GM10266 (cell line): Measurements from ENCODE around the gene OR2A5.

Experiments used
- DNase-seq: peaks from one replicate; pipeline ENCODE4 v3.0.0; 2012; ENCODE audit errors: extremely low spot score
- CTCF ChIP-seq: IDR thresholded peaks from 2 replicates; pipeline ENCODE4 v1.5.1; 2012; ENCODE audit warnings: mild to moderate bottlenecking, low read depth; ENCODE audit not compliant: control insufficient read depth, insufficient read depth; ENCODE audit errors: missing control alignments

The OR2A5 gene

GRCh38 chr7:144090667-144091066 lies 41.9 kb downstream of the OR2A5 start:
- no peak for DNase-seq
- TF ChIP-seq CTCF: no peak

DNA sequence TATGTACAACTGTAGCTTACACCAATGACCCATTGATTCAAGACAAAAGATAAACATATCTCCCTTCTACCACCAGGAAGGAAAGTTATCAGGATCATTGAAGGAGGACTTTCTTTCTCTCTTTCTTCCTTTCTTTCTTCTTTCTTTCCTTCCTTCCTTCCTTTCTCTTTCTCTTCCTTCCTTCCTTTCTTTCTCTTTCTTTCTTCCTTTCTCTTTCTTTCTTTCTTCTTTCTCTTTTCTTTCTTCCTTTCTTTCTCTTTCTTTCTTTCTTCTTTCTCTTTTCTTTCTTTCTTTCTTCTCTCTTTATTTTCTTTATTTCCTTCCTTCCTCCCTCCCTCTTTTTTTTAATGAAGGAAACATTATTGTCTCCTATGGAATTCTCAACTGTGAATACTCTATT lies 50.0 kb downstream of the OR2A5 start:
- DNase-seq: no peak
- TF ChIP-seq CTCF: no peak

GRCh38 chr7:144100607-144101006 lies 51.9 kb downstream of the OR2A5 start:
- DNase-seq: no peak
- TF ChIP-seq CTCF: no peak

GRCh38 chr7:144102041-144102440 lies 53.3 kb downstream of the OR2A5 start:
- TF ChIP-seq CTCF: no peak
- DNase-seq: no peak

DNA sequence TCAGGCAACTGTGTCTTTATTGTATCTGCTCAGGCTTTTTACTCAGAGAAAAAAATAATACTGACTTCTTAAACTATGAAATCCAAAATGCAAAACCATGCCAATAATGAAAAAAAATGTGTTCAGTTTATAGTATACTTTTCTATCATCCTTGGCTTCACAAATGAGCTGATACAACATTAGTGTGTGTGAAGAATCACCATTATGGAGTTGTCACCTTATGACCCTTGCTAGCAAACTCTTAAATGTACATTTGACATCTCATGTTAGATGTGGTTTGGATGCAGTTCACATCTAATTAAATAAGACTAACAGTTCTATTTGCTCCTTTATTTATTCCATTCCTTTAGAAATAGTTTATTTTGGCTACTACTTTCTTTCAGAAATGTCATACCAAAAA lies 56.5 kb downstream of the OR2A5 start:
- TF ChIP-seq CTCF: no peak
- no peak for DNase-seq
